ENCODE measurements around the gene ZNF212.
A peak's percentile ranks its signal among the peaks of the same experiment; 100 is the strongest.
"Not testable (repeated sequence)": the region's sequence is repeated elsewhere in the genome, so short reads cannot be mapped to it uniquely, and the experiment has no call there.

ZNF212 gene

DNA sequence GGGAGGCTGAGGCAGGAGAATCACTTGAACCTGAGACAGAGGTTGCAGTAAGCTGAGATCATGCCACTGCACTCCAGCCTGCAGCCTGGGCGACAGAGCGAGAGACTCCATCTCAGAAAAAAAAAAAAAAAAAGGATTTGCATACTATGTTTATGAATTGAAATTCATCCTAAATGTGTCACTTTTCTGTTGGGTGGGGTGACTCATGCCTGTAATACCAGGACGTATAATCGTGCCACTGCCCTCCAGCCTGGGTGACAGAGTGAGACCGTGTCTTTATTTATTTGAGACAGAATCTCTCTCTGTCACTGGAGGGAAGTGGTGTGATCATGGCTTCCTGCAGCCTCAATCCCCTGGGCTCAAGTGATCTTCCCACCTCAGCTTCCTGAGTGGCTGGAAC lies 5.8 kb downstream of the ZNF212 start:
- no peaks in the 10 kb centered on the region for H3K9me2 ChIP-seq (replicated peaks; ENCODE audit: control insufficient read depth, low read length)
- peaks cover 25% of the 10 kb centered on the region for H3K36me3 ChIP-seq (ENCODE audit: control insufficient read depth, low read length)
- H3F3A ChIP-seq (ENCODE audit: control insufficient read depth, insufficient read depth): 0 out of 2 replicates have a peak, but pooled peaks cover 2% of the 10 kb centered on the region
- no peaks in the 10 kb centered on the region for H3K27me3 ChIP-seq (ENCODE audit: control insufficient read depth, low read length)
- peaks cover 11% of the 10 kb centered on the region; the same call in 1 of the 2 replicates for H3K9me3 ChIP-seq (ENCODE audit: control insufficient read depth, insufficient read depth, low read length)
- H3K27ac ChIP-seq (ENCODE audit: low read depth, low read length): no peak overlapping the region
- no peak overlapping the region for H3K4me3 ChIP-seq (ENCODE audit: low read length)
- no peaks in the 10 kb centered on the region for H4K20me1 ChIP-seq (ENCODE audit: control insufficient read depth, insufficient read depth, low read depth, low read length)
- TF ChIP-seq, protein P1, sequence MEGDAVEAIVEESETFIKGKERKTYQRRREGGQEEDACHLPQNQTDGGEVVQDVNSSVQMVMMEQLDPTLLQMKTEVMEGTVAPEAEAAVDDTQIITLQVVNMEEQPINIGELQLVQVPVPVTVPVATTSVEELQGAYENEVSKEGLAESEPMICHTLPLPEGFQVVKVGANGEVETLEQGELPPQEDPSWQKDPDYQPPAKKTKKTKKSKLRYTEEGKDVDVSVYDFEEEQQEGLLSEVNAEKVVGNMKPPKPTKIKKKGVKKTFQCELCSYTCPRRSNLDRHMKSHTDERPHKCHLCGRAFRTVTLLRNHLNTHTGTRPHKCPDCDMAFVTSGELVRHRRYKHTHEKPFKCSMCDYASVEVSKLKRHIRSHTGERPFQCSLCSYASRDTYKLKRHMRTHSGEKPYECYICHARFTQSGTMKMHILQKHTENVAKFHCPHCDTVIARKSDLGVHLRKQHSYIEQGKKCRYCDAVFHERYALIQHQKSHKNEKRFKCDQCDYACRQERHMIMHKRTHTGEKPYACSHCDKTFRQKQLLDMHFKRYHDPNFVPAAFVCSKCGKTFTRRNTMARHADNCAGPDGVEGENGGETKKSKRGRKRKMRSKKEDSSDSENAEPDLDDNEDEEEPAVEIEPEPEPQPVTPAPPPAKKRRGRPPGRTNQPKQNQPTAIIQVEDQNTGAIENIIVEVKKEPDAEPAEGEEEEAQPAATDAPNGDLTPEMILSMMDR (IDR thresholded peaks at IDR 0.05; ENCODE audit: low read depth, low read length, poor library complexity, severe bottlenecking): no peak
- TF ChIP-seq EZH2phosphoT487 (IDR thresholded peaks at IDR 0.05; ENCODE audit: borderline replicate concordance, low read length): no peak
- peaks cover 78% of the 10 kb centered on the region for H3K79me2 ChIP-seq (ENCODE audit: control insufficient read depth, low read length)
- H3K4me2 ChIP-seq (ENCODE audit: low read length): peak overlapping the region; percentile 20; the same call in 1 of the 2 replicates
- peaks cover 30% of the 10 kb centered on the region for H3K4me1 ChIP-seq (ENCODE audit: control insufficient read depth, low read length)

DNA sequence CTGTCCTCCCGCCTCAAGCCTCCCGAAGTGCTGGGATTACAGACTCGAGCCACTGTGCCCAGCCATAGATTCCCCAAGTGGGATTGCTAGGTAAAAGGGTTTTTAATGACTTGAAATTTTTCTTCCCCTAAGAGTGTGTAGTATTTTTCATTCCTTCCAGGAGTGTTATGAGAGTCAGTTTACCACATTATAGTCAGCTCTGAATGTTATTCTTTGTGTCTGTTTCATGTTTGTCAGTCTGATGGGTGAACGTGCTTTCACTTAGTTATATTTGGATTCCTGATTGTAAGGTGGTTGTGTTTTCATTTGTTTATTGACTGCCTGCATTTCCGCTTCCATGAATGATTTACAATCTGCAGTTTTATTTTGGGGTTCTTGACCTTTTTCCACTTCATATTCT lies 6.3 kb downstream of the ZNF212 start:
- peaks cover 11% of the 10 kb centered on the region; the same call in 1 of the 2 replicates for H3K9me3 ChIP-seq (ENCODE audit: control insufficient read depth, insufficient read depth, low read length)
- 0 out of 2 replicates have a peak, but pooled peaks cover 2% of the 10 kb centered on the region for H3F3A ChIP-seq (ENCODE audit: control insufficient read depth, insufficient read depth)
- H3K4me3 ChIP-seq (ENCODE audit: low read length): no peak overlapping the region
- H3K36me3 ChIP-seq (ENCODE audit: control insufficient read depth, low read length): peaks cover 30% of the 10 kb centered on the region
- H3K4me2 ChIP-seq (ENCODE audit: low read length): no peak overlapping the region
- H3K27ac ChIP-seq (ENCODE audit: low read depth, low read length): no peak overlapping the region
- TF ChIP-seq EZH2phosphoT487 (IDR thresholded peaks at IDR 0.05; ENCODE audit: borderline replicate concordance, low read length): no peak
- TF ChIP-seq, protein P1 (IDR thresholded peaks at IDR 0.05; ENCODE audit: low read depth, low read length, poor library complexity, severe bottlenecking): no peak
- H3K9me2 ChIP-seq (replicated peaks; ENCODE audit: control insufficient read depth, low read length): no peaks in the 10 kb centered on the region
- H4K20me1 ChIP-seq (ENCODE audit: control insufficient read depth, insufficient read depth, low read depth, low read length): no peaks in the 10 kb centered on the region
- H3K79me2 ChIP-seq (ENCODE audit: control insufficient read depth, low read length): peaks cover 73% of the 10 kb centered on the region
- peaks cover 25% of the 10 kb centered on the region for H3K4me1 ChIP-seq (ENCODE audit: control insufficient read depth, low read length)
- no peaks in the 10 kb centered on the region for H3K27me3 ChIP-seq (ENCODE audit: control insufficient read depth, low read length)

DNA sequence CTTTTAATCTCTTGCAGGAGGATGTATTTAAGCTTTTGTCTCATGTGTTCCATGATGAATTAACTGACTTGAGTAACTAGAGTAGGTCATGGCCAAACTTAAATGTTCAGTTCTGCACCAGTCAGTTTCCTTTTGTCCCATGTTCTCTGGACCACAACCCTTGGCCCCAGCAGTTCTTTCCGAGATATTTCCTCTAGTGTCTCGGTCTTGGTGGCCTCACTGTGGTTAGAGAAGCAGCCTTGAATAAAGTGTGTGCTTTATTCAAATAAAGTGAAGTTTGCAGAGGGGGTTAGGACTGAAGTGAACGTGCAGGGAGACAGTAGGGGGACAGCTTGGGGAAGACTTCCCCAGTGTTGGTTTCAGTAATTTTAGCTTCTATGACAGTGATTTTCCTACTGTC lies 9.3 kb downstream of the ZNF212 start:
- H3K9me2 ChIP-seq (replicated peaks; ENCODE audit: control insufficient read depth, low read length): no peaks in the 10 kb centered on the region
- no peak overlapping the region for H3K27ac ChIP-seq (ENCODE audit: low read depth, low read length)
- H3K27me3 ChIP-seq (ENCODE audit: control insufficient read depth, low read length): no peaks in the 10 kb centered on the region
- H3K36me3 ChIP-seq (ENCODE audit: control insufficient read depth, low read length): peaks cover 39% of the 10 kb centered on the region
- no peak for TF ChIP-seq EZH2phosphoT487 (IDR thresholded peaks at IDR 0.05; ENCODE audit: borderline replicate concordance, low read length)
- TF ChIP-seq, protein P1 (IDR thresholded peaks at IDR 0.05; ENCODE audit: low read depth, low read length, poor library complexity, severe bottlenecking): no peak
- no peaks in the 10 kb centered on the region for H4K20me1 ChIP-seq (ENCODE audit: control insufficient read depth, insufficient read depth, low read depth, low read length)
- H3K4me1 ChIP-seq (ENCODE audit: control insufficient read depth, low read length): peaks cover 22% of the 10 kb centered on the region
- no peak overlapping the region for H3K4me2 ChIP-seq (ENCODE audit: low read length)
- no peak overlapping the region for H3K4me3 ChIP-seq (ENCODE audit: low read length)
- H3F3A ChIP-seq (ENCODE audit: control insufficient read depth, insufficient read depth): 0 out of 2 replicates have a peak, but pooled peaks cover 2% of the 10 kb centered on the region
- no peaks in the 10 kb centered on the region for H3K9me3 ChIP-seq (ENCODE audit: control insufficient read depth, insufficient read depth, low read length)
- peaks cover 46% of the 10 kb centered on the region for H3K79me2 ChIP-seq (ENCODE audit: control insufficient read depth, low read length)

DNA sequence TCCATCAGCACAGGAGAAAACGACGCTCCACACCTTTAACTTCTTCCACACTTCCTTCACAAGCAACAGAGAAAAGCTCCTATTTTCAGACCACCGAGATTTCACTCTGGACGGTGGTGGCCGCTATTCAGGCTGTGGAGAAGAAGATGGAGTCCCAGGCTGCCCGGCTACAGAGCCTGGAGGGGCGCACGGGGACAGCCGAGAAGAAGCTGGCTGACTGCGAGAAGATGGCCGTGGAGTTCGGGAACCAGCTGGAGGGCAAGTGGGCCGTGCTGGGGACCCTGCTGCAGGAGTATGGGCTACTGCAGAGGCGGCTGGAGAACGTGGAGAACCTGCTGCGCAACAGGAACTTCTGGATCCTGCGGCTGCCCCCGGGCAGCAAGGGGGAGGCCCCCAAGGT lies 10.7 kb downstream of the ZNF212 start:
- not testable (repeated sequence) for H4K20me1 ChIP-seq (ENCODE audit: control insufficient read depth, insufficient read depth, low read depth, low read length); H3K27me3 ChIP-seq (ENCODE audit: control insufficient read depth, low read length); H3K9me2 ChIP-seq (replicated peaks; ENCODE audit: control insufficient read depth, low read length); H3K4me3 ChIP-seq (ENCODE audit: low read length); H3K9me3 ChIP-seq (ENCODE audit: control insufficient read depth, insufficient read depth, low read length); H3K4me2 ChIP-seq (ENCODE audit: low read length); H3K27ac ChIP-seq (ENCODE audit: low read depth, low read length); H3F3A ChIP-seq (ENCODE audit: control insufficient read depth, insufficient read depth)
- Histone ChIP-seq H3K36me3 (ENCODE audit: control insufficient read depth, low read length) (peaks cover 53% of the 10 kb centered on the region), H3K79me2 (ENCODE audit: control insufficient read depth, low read length) (peaks cover 38% of the 10 kb centered on the region), H3K4me1 (ENCODE audit: control insufficient read depth, low read length) (peaks cover 16% of the 10 kb centered on the region)

DNA sequence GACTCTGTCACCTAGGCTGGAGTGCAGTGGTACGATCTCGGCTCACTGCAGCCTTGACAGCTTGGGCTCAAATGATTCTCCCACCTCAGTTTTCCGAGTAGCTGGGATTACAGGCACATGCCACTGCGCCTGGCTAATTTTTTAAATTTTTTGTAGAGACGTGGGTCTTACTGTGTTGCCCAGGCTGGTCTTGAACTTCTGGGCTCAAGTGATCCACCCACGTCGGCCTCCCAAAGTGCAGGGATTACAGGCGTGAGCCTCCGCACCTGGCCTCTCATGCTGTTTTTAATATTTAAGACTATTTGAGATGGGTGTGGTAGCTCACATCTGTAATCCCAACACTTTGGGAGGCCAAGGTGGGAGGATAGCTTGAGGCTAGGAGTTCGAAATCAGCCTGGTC lies 12.1 kb downstream of the ZNF212 start:
- H3K27me3 ChIP-seq (ENCODE audit: control insufficient read depth, low read length); H3F3A ChIP-seq (ENCODE audit: control insufficient read depth, insufficient read depth); H3K4me1 ChIP-seq (ENCODE audit: control insufficient read depth, low read length); H3K4me2 ChIP-seq (ENCODE audit: low read length); H4K20me1 ChIP-seq (ENCODE audit: control insufficient read depth, insufficient read depth, low read depth, low read length); H3K4me3 ChIP-seq (ENCODE audit: low read length); H3K9me2 ChIP-seq (replicated peaks; ENCODE audit: control insufficient read depth, low read length); H3K27ac ChIP-seq (ENCODE audit: low read depth, low read length); H3K9me3 ChIP-seq (ENCODE audit: control insufficient read depth, insufficient read depth, low read length): not testable (repeated sequence)
- peaks cover 59% of the 10 kb centered on the region for H3K36me3 ChIP-seq (ENCODE audit: control insufficient read depth, low read length)
- H3K79me2 ChIP-seq (ENCODE audit: control insufficient read depth, low read length): peaks cover 24% of the 10 kb centered on the region

All from DOHH2 (cell line).